SK-N-MC (cell line): Measurements from ENCODE around the gene CAMSAP3.

ENCODE experiments used
- EZH2 ChIP-seq: fragments of 200-600 bp; sonication (generic); IDR thresholded peaks from one replicate; pipeline ENCODE4 v1.6.1; 2017; ENCODE audit warnings: antibody characterized with exemption
- POLR2AphosphoS5 ChIP-seq: IDR thresholded peaks from 2 replicates; pipeline ENCODE4 v1.6.1; 2012; ENCODE audit warnings: mild to moderate bottlenecking, low read depth, low read length, borderline replicate concordance

DNA sequence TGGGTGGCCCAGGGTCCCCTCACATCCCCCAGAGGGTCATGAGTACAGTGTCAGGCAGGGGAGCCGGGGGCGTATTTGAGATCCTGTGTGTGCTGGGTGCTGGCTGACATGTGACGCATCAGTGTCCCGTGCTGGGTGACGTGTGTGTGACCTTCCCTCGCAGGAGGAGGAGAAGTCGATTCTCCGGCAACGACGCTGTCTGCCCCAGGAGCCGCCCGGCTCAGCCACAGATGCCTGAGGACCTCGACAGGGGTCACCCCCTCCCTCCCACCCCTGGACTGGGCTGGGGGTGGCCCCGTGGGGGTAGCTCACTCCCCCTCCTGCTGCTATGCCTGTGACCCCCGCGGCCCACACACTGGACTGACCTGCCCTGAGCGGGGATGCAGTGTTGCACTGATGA, 34.3 kb upstream of the CAMSAP3 start:
- TF ChIP-seq EZH2 (no peak), POLR2AphosphoS5 (no peak)
